Endothelial cell of umbilical vein (primary cell): ENCODE measurements around the gene TMEM184B. TPM values are rescaled to one million over a fixed set of nuclear protein-coding genes. Genes with fewer than 3 reads are reported as not detected.

Experiments
- BruUV-seq: library from RNA; stranded (reverse); fragments of 400-500 nt; replicated peaks from 2 replicates; lab custom pipeline; 2021; lab: Mats Ljungman, UMichigan
- CTCF ChIA-PET: fragments of 300-600, 350-600 bp; sonication (Branson Sonifier 250); formaldehyde crosslinking; loops from one replicate; lab custom pipeline; 2021; ENCODE audit warnings: antibody characterized with exemption, inconsistent platforms; lab: Charles Lee
- POLR2A ChIA-PET: fragments of 300-600, 350-600 bp; sonication (Branson Sonifier 250); formaldehyde crosslinking; loops from one replicate; lab custom pipeline; 2021; ENCODE audit warnings: antibody characterized with exemption, inconsistent platforms; lab: Charles Lee
- DNase-seq: peaks from one replicate; pipeline ENCODE4 v3.0.0-alpha.2; 2011; ENCODE audit warnings: low read depth, low spot score
- FAIRE-seq: peaks from 2 replicates; lab custom pipeline; 2011; peaks lifted over from hg19 to GRCh38; lab: Jason Lieb, UNC
- H2AFZ ChIP-seq: 2 replicates; pipeline ENCODE4 v1.6.0; 2012; ENCODE audit warnings: low read depth, low read length, control low read depth, inconsistent platforms
- H3K27ac ChIP-seq: 2 replicates; pipeline ENCODE4 v1.5.1; 2011; ENCODE audit warnings: low read depth, mild to moderate bottlenecking, control low read depth, low read length, moderate library complexity; ENCODE audit not compliant: insufficient read depth
- H3K27me3 ChIP-seq, 2 experiments: 2 replicates each; pipeline versions ENCODE4 v1.6.0 to v1.6.1; 2011; ENCODE audit warnings: low read length in 2 of 2, mixed read lengths in 1 of 2; ENCODE audit not compliant: control insufficient read depth in 2 of 2, insufficient read depth in 2 of 2
- H3K36me3 ChIP-seq, 2 experiments: 2 replicates in 1 of 2; 3 replicates in 1 of 2; pipeline ENCODE4 v1.5.1; 2011; ENCODE audit warnings: low read length in 2 of 2, mild to moderate bottlenecking in 1 of 2, moderate library complexity in 1 of 2; ENCODE audit not compliant: control insufficient read depth in 2 of 2, insufficient read depth in 2 of 2; ENCODE audit errors: extremely low read depth in 1 of 2
- H3K4me1 ChIP-seq: 3 replicates; pipeline ENCODE4 v1.5.1; 2011; ENCODE audit warnings: mild to moderate bottlenecking, low read length; ENCODE audit not compliant: control insufficient read depth, insufficient read depth; ENCODE audit errors: extremely low read depth
- H3K4me2 ChIP-seq: 2 replicates; pipeline ENCODE4 v1.6.1; 2011; ENCODE audit warnings: low read length, control low read depth, mixed read lengths; ENCODE audit not compliant: insufficient read depth
- H3K4me3 ChIP-seq, 3 experiments: fragments of 200-600 bp in 1 of 3; sonication (generic), shearing (Covaris generic) in 1 of 3; replicated peaks in 1 of 3; 2 replicates each; pipeline ENCODE4 v1.5.1; 2011 to 2016; ENCODE audit warnings: control low read depth in 3 of 3, low read length in 3 of 3, mild to moderate bottlenecking in 2 of 3, inconsistent platforms in 1 of 3, low read depth in 1 of 3, moderate library complexity in 1 of 3; ENCODE audit not compliant: insufficient read depth in 1 of 3
- H3K79me2 ChIP-seq: 2 replicates; pipeline ENCODE4 v1.6.0; 2012; ENCODE audit warnings: low read length, inconsistent platforms; ENCODE audit not compliant: control insufficient read depth, insufficient read depth
- H3K9ac ChIP-seq: replicated peaks from 2 replicates; pipeline ENCODE3; 2011; ENCODE audit warnings: low read length, control low read depth; ENCODE audit not compliant: insufficient read depth; ENCODE audit errors: extremely low read depth
- H3K9me1 ChIP-seq: replicated peaks from 3 replicates; pipeline ENCODE4 v1.6.0; 2011; ENCODE audit warnings: mild to moderate bottlenecking, low read length; ENCODE audit not compliant: control insufficient read depth, insufficient read depth; ENCODE audit errors: extremely low read depth
- H3K9me3 ChIP-seq: replicated peaks from 2 replicates; pipeline ENCODE4 v1.5.1; 2012; ENCODE audit warnings: low read length, inconsistent platforms; ENCODE audit not compliant: control insufficient read depth, insufficient read depth
- H4K20me1 ChIP-seq: replicated peaks from 2 replicates; pipeline ENCODE3; 2011; ENCODE audit warnings: mild to moderate bottlenecking, low read length; ENCODE audit not compliant: control insufficient read depth, insufficient read depth; ENCODE audit errors: extremely low read depth
- CTCF ChIP-seq, 2 donors: IDR thresholded peaks; 1 replicate in 1 of 2; 2 replicates in 1 of 2; pipeline ENCODE4 v1.5.1; 2011; ENCODE audit warnings: low read length in 2 of 2, mild to moderate bottlenecking in 2 of 2, moderate library complexity in 2 of 2, control low read depth in 1 of 2, inconsistent platforms in 1 of 2, low read depth in 1 of 2; ENCODE audit not compliant: insufficient read depth in 1 of 2; ENCODE audit errors: extremely low read depth in 1 of 2
- EZH2 ChIP-seq: IDR thresholded peaks from 2 replicates; pipeline ENCODE4 v1.6.1; 2012; ENCODE audit warnings: borderline replicate concordance, low read depth, mild to moderate bottlenecking, moderate library complexity, low read length, inconsistent platforms; ENCODE audit not compliant: severe bottlenecking
- FOS ChIP-seq: IDR thresholded peaks from 2 replicates; pipeline ENCODE4 v1.6.1; 2011; ENCODE audit warnings: mild to moderate bottlenecking, low read length, moderate library complexity, borderline replicate concordance; ENCODE audit not compliant: insufficient read depth
- GATA2 ChIP-seq: IDR thresholded peaks from 2 replicates; pipeline ENCODE4 v1.7.0; 2011; ENCODE audit warnings: low read depth, mild to moderate bottlenecking, moderate library complexity, mixed read lengths, low read length; ENCODE audit not compliant: insufficient read length, insufficient read depth
- JUN ChIP-seq: IDR thresholded peaks from 2 replicates; pipeline ENCODE4 v1.6.1; 2011; ENCODE audit warnings: borderline replicate concordance, low read depth; ENCODE audit not compliant: insufficient read length, insufficient read depth
- MAX ChIP-seq: IDR thresholded peaks from 2 replicates; pipeline ENCODE4 v1.6.1; 2011; ENCODE audit not compliant: insufficient read depth, insufficient read length
- POLR2A ChIP-seq: IDR thresholded peaks from 2 replicates; pipeline ENCODE4 v1.6.1; 2012; ENCODE audit warnings: low read depth, mild to moderate bottlenecking, control low read depth, low read length
- POLR2AphosphoS5 ChIP-seq: IDR thresholded peaks from 2 replicates; pipeline ENCODE4 v1.6.1; 2012; ENCODE audit warnings: low read depth, mild to moderate bottlenecking, control low read depth, low read length, moderate library complexity; ENCODE audit not compliant: insufficient read depth
- dilution Hi-C: fragments of 300-500 bp; cut with MboI; formaldehyde crosslinking; loops from one replicate; pipeline ENCODE4 v1.15.0; 2019; ENCODE audit warnings: low sequenced_read_pairs; ENCODE audit not compliant: extremely low pct_ligation_motif_present
- intact Hi-C: fragments of 100-400 bp; cut with micrococcal nuclease; formaldehyde crosslinking; loops from one replicate; pipeline ENCODE4 v1.10.0; 2022
- polyA plus RNA-seq, 4 experiments: library from polyadenylated mRNA; depleted of rRNA in 3 of 4; stranded (reverse) in 3 of 4; unstranded in 1 of 4; fragments of >200 nt; gene quantifications; 2 replicates each; pipeline versions ENCODE4 v1.2.1 to v1.2.3, GENCODE V29; 2011 to 2012; ENCODE audit warnings: missing spikeins in 1 of 4
- total RNA-seq: library from RNA; stranded (reverse); gene quantifications from 2 replicates; pipeline ENCODE4 v1.2.3, GENCODE V29; 2021

Gene TMEM184B
- total and polyA plus RNA-seq, 2 donors (not counting 3 experiments of a cell fraction or from before 2014, with no cell fraction given), result 72.5 to 96.6 TPM

GRCh38 chr22:38299770-38300102 is 26.9 kb upstream of the TMEM184B start:
- H3K79me2 ChIP-seq, result peaks cover 45% of the 10 kb centered on the region
- H3K4me3 ChIP-seq, result no peak overlapping the region
- no peak for DNase-seq
- no peaks in the 10 kb centered on the region for H3K27me3 ChIP-seq
- ChIA-PET CTCF (no interaction called here), POLR2A (no interaction called here)
- H4K20me1 ChIP-seq, result no peaks in the 10 kb centered on the region
- peaks cover 37 to 81% of the 10 kb centered on the region in 2 experiments for H3K36me3 ChIP-seq
- no peaks in the 10 kb centered on the region for H3K9me1 ChIP-seq
- no peak overlapping the region for H3K4me2 ChIP-seq
- H3K4me1 ChIP-seq, result no peaks in the 10 kb centered on the region
- dilution Hi-C loops (no loop called here), intact Hi-C loops (loop anchor here (10.0 kb wide), 1 partner anchor 245 kb away; the partner anchor contains the start of gene PICK1)
- no TSS peak for BruUV-seq
- TF ChIP-seq POLR2AphosphoS5 (no peak), EZH2 (no peak), MAX (no peak), POLR2A (no peak), FOS (no peak), JUN (no peak), CTCF (IDR thresholded peaks at IDR 0.05; ENCODE audit: extremely low read depth in 1 of 2, insufficient read depth in 1 of 2, low read depth in 1 of 2, low read length in 2 of 2) (no peak), GATA2 (no peak)
- H3K9me3 ChIP-seq, result no peaks in the 10 kb centered on the region
- H3K9ac ChIP-seq, result no peak overlapping the region
- no peak for FAIRE-seq
- H3K27ac ChIP-seq, result no peak overlapping the region
- no peak overlapping the region for H2AFZ ChIP-seq
